Measurements from ENCODE around the gene PTPRG.

DNA sequence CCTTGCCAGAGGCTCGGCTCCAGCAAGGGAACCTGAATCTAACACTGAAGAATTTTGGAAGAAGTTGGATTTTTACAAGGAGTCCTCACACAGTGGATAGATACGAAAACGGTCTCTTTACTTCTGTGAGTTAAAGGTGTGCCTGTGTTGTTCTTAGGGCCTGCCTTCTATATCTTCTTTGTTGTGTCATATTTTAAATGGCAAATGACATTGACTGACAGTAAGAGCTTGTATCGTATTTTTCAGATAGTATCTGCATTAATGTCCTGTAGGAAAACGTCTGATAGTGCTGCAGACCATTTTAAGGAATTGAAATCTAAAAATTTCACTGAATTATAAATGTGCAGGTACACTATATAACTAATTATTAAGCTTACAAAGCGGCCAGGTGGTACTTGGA, 56.3 kb downstream of the PTPRG start:
- no peak for TF ChIP-seq POLR2A (IDR thresholded peaks at IDR 0.05)
- TF ChIP-seq, protein P1, sequence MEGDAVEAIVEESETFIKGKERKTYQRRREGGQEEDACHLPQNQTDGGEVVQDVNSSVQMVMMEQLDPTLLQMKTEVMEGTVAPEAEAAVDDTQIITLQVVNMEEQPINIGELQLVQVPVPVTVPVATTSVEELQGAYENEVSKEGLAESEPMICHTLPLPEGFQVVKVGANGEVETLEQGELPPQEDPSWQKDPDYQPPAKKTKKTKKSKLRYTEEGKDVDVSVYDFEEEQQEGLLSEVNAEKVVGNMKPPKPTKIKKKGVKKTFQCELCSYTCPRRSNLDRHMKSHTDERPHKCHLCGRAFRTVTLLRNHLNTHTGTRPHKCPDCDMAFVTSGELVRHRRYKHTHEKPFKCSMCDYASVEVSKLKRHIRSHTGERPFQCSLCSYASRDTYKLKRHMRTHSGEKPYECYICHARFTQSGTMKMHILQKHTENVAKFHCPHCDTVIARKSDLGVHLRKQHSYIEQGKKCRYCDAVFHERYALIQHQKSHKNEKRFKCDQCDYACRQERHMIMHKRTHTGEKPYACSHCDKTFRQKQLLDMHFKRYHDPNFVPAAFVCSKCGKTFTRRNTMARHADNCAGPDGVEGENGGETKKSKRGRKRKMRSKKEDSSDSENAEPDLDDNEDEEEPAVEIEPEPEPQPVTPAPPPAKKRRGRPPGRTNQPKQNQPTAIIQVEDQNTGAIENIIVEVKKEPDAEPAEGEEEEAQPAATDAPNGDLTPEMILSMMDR (IDR thresholded peaks at IDR 0.05): no peak

All from right lobe of liver (tissue), 4 donors.